Loucy (cell line): ENCODE results near the gene CBARP.

Experiments used
- EZH2phosphoT487 ChIP-seq: fragments of 200-600 bp; IDR thresholded peaks from 2 replicates; pipeline ENCODE4 v1.6.1; 2018; ENCODE audit warnings: antibody characterized with exemption, mild to moderate bottlenecking, moderate library complexity, borderline replicate concordance
- TF ChIP-seq, protein P1 (sequence below): fragments of 200-600 bp; sonication (generic); conservative IDR thresholded peaks from 2 replicates; pipeline ENCODE4 v1.5.1; 2014; ENCODE audit warnings: mild to moderate bottlenecking, antibody characterized with exemption, low read length

DNA sequence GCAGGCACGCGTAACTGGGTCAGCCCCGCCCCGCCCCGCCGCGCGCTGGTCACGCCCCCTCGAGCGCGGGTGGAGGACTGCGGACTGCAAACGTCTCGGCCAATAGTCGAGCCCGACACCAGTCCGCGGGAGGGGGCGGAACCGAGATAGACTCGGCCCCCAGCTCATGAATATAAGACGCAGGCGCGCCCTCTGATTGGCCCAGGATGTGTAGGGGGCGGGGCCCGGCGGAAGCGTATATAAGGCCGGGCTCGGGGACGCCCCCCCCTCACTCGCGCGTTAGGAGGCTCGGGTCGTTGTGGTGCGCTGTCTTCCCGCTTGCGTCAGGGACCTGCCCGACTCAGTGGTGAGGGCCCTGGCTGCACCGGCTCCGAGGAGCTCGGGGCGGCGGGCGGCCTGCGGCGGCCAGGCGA is 31.3 kb upstream of the CBARP start, which contains the start of gene CIRBP:
- TF ChIP-seq, protein P1, sequence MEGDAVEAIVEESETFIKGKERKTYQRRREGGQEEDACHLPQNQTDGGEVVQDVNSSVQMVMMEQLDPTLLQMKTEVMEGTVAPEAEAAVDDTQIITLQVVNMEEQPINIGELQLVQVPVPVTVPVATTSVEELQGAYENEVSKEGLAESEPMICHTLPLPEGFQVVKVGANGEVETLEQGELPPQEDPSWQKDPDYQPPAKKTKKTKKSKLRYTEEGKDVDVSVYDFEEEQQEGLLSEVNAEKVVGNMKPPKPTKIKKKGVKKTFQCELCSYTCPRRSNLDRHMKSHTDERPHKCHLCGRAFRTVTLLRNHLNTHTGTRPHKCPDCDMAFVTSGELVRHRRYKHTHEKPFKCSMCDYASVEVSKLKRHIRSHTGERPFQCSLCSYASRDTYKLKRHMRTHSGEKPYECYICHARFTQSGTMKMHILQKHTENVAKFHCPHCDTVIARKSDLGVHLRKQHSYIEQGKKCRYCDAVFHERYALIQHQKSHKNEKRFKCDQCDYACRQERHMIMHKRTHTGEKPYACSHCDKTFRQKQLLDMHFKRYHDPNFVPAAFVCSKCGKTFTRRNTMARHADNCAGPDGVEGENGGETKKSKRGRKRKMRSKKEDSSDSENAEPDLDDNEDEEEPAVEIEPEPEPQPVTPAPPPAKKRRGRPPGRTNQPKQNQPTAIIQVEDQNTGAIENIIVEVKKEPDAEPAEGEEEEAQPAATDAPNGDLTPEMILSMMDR = no peak
- TF ChIP-seq EZH2phosphoT487 = no peak
